ENCODE results near the gene MYO9A. TPM values are rescaled to one million over a fixed set of nuclear protein-coding genes. Genes with fewer than 3 reads are reported as not detected.

MYO9A gene
- total and polyA plus RNA-seq, 10 of the 15 experiments (the other 5 are each of a cell fraction or from before 2014, with no cell fraction given): 3.3 to 25.3 (median 12.2) TPM

DNA sequence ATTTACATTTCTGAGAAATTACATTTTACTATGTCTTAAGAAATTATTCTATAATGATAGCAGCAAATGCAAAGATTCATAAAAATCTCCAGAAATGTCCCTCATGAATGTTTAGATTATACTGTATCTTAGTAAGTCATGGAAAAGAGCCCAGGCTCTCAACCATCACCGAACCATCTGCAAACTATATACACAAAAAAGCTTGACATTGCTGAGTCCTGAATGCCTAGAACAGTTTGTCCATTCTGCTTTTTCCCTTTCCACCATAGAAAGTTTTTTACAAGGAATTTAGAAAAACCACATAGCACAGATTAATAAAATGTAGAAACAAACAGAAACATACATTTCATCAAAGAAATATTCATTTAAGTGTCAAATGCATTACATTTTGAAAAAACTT lies 83.6 kb downstream of the MYO9A start:
- WGBS (ENCODE audit: insufficient coverage, insufficient replicate concordance, low lambda C conversion rate, missing lambda C conversion rate): 100% methylated on average over 1 of the region's 1 CpG
- POLR2A ChIA-PET: no interaction called here
- no peak for ATAC-seq

More for the DNA sequence above, 83.6 kb downstream of the MYO9A start:
- no peak overlapping the region for H3K4me2 ChIP-seq (ENCODE audit: control insufficient read depth, insufficient read depth)
- no peaks in the 10 kb centered on the region; the same call in 1 of the 3 replicates for H3K9me3 ChIP-seq (replicated peaks; ENCODE audit: control insufficient read depth, insufficient read depth, low read length)
- H3K36me3 ChIP-seq (ENCODE audit: control insufficient read depth in 2 of 2, insufficient read depth in 2 of 2, low read length in 1 of 2): no peaks in the 10 kb centered on the region; a peak in 1 of 4 replicates
- FAIRE-seq (no peak), DNase-seq (ENCODE audit: low read depth, low spot score) (no peak)
- ChIA-PET CTCF (no interaction called here), RAD21 (ENCODE audit: unreplicated experiment) (no interaction called here), SMC1A (ENCODE audit: uncharacterized antibody, unreplicated experiment) (interaction anchor here (0.9 to 1.6 kb wide), 2 partner anchors 8 to 289 kb away, joined by 3 read pairs; no protein-coding TSS in a partner anchor)
- TF ChIP-seq SREBF1 (IDR thresholded peaks at IDR 0.05; ENCODE audit: low read length) (no peak), ZNF24 (IDR thresholded peaks at IDR 0.05) (no peak), KDM1A (IDR thresholded peaks at IDR 0.05; ENCODE audit: borderline replicate concordance) (no peak), ZNF384 (IDR thresholded peaks at IDR 0.05; ENCODE audit: borderline replicate concordance, low read depth, low read length) (no peak), MTA3 (IDR thresholded peaks at IDR 0.05; ENCODE audit: borderline replicate concordance, low read length) (no peak), BHLHE40 (IDR thresholded peaks at IDR 0.05; ENCODE audit: borderline replicate concordance in 1 of 2, low read depth in 2 of 2, low read length in 1 of 2) (no peak), YY1 (IDR thresholded peaks at IDR 0.05; ENCODE audit: low read depth, low read length) (no peak), EP300 (IDR thresholded peaks at IDR 0.05; ENCODE audit: borderline replicate concordance in 1 of 2, control insufficient read depth in 1 of 2, low read depth in 2 of 2, low read length in 2 of 2) (no peak), STAT3 (IDR thresholded peaks at IDR 0.05; ENCODE audit: low read depth, low read length) (no peak), NR2C1 (IDR thresholded peaks at IDR 0.05) (no peak), TBL1XR1 (IDR thresholded peaks at IDR 0.05; ENCODE audit: low read depth, low read length) (no peak), NFYA (IDR thresholded peaks at IDR 0.05; ENCODE audit: borderline replicate concordance, low read depth, low read length) (no peak), PML (IDR thresholded peaks at IDR 0.05; ENCODE audit: low read length) (no peak), SP1 (IDR thresholded peaks at IDR 0.05; ENCODE audit: low read depth, low read length) (no peak)
- TF ChIP-seq, protein P1, sequence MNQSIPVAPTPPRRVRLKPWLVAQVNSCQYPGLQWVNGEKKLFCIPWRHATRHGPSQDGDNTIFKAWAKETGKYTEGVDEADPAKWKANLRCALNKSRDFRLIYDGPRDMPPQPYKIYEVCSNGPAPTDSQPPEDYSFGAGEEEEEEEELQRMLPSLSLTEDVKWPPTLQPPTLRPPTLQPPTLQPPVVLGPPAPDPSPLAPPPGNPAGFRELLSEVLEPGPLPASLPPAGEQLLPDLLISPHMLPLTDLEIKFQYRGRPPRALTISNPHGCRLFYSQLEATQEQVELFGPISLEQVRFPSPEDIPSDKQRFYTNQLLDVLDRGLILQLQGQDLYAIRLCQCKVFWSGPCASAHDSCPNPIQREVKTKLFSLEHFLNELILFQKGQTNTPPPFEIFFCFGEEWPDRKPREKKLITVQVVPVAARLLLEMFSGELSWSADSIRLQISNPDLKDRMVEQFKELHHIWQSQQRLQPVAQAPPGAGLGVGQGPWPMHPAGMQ (IDR thresholded peaks at IDR 0.05; ENCODE audit: borderline replicate concordance): no peak
- no peak overlapping the region for H3K27ac ChIP-seq (ENCODE audit: control insufficient read depth, insufficient read depth)
- H3K79me2 ChIP-seq (ENCODE audit: control insufficient read depth, insufficient read depth, low read length): no peaks in the 10 kb centered on the region
- H3K4me3 ChIP-seq: no peak overlapping the region
- in situ Hi-C loops (cut with MboI) (no loop called here), intact Hi-C loops (cut with micrococcal nuclease; ENCODE audit: unreplicated experiment) (no loop called here)
- H2AFZ ChIP-seq (ENCODE audit: control insufficient read depth, low read depth, low read length): no peak overlapping the region
- H3K9ac ChIP-seq (ENCODE audit: control insufficient read depth, insufficient read depth, low read length): no peak overlapping the region
- no peaks in the 10 kb centered on the region for H4K20me1 ChIP-seq (ENCODE audit: control insufficient read depth, insufficient read depth)
- no peaks in the 10 kb centered on the region for H3K4me1 ChIP-seq (ENCODE audit: control insufficient read depth, insufficient read depth, low read length)
- no TSS peak for BruUV-seq (replicated peaks)
- H3K27me3 ChIP-seq (replicated peaks in 1 of 2; ENCODE audit: control insufficient read depth in 2 of 2, insufficient read depth in 2 of 2, low read length in 1 of 2): no peaks in the 10 kb centered on the region

Measured in GM12878 (cell line).